Measurements from ENCODE around the gene OFD1.

OFD1 gene

DNA sequence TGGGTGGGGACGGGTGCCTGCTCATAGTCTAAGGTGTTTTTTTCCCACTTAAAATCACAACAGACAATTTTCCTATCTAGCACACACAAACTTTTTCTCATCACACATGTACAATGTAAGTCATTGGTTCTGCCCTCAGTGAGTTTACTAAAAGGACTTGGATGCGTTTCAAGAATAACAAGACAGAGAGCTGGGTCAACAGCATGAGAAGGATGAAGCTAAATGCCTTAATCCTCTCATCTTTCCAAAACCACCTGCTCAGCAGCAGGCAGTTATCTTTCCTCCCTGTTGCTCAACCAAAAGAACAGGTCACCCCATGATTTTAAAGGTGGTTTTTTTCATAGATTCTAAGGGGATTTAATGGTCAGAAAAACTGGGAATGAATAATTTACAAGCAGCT is 40.1 kb downstream of the OFD1 start:
- Histone ChIP-seq H3K4ac (ENCODE audit: low read depth, low read length) (no peak overlapping the region), H3K9me3 (ENCODE audit: insufficient read depth, low read depth, low read length) (no peaks in the 10 kb centered on the region), H4K12ac (ENCODE audit: low read depth, low read length) (no peak overlapping the region), H3K79me1 (ENCODE audit: low read length) (no peaks in the 10 kb centered on the region), H3K27me3 (ENCODE audit: insufficient read depth, low read length) (no peaks in the 10 kb centered on the region), H3K27ac (ENCODE audit: low read depth, low read length) (no peak overlapping the region), H3K79me2 (ENCODE audit: control insufficient read depth, insufficient read depth, low read length, poor library complexity) (no peaks in the 10 kb centered on the region), H2BK5ac (ENCODE audit: low read depth, low read length, poor library complexity) (no peak overlapping the region), H2BK120ac (ENCODE audit: insufficient read depth, low read length, poor library complexity) (no peak overlapping the region), H3K18ac (ENCODE audit: low read length) (no peak overlapping the region), H4K8ac (ENCODE audit: low read depth, low read length) (no peak overlapping the region), H3K4me3 (ENCODE audit: low read depth, low read length) (no peak overlapping the region), H2AK5ac (ENCODE audit: low read length) (no peak overlapping the region), H3K23ac (ENCODE audit: low read length) (no peak overlapping the region), H3K14ac (ENCODE audit: low read length) (no peak overlapping the region), H3K9ac (ENCODE audit: low read length) (no peak overlapping the region), H4K91ac (ENCODE audit: low read depth, low read length) (no peak overlapping the region), H3K36me3 (ENCODE audit: control insufficient read depth in 1 of 2, insufficient read depth in 2 of 2, low read length in 2 of 2) (peaks cover 3 to 16% of the 10 kb centered on the region in 2 experiments), H2BK12ac (ENCODE audit: low read length) (no peak overlapping the region), H2AFZ (ENCODE audit: insufficient read depth, low read length, poor library complexity) (no peak overlapping the region), H3K4me1 (ENCODE audit: control insufficient read depth in 1 of 2, insufficient read depth in 2 of 2, low read length in 2 of 2) (no peaks in the 10 kb centered on the region), H3K4me2 (ENCODE audit: low read length) (no peak overlapping the region)
- no CpG with 5 or more reads among the region's 2 CpGs for WGBS (ENCODE audit: extremely low coverage, insufficient coverage, insufficient read length)
- DNase-seq, result no peak

DNA sequence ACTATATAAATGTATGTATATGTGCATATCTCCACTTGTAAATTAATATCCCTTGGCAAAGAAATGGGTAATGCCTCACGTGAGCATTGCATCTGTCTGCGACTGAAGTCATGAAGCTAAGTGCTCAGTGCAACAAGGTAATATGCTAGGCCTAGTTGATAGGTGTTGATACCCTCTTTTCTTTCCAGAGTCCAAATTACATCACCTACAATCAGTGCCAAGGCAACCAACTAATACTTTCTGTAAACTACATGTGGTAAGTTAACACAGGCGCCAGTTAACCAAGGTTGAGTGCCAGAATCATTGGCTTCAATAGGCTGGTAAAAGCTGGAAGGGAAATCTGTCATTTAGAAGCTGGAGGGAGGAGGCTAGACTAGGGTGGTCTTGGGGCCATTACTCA is 41.3 kb downstream of the OFD1 start:
- Histone ChIP-seq H3K4me3 (ENCODE audit: low read depth, low read length) (no peak overlapping the region), H2AK5ac (ENCODE audit: low read length) (no peak overlapping the region), H3K18ac (ENCODE audit: low read length) (no peak overlapping the region), H2BK5ac (ENCODE audit: low read depth, low read length, poor library complexity) (no peak overlapping the region), H3K27me3 (ENCODE audit: insufficient read depth, low read length) (no peaks in the 10 kb centered on the region), H3K4ac (ENCODE audit: low read depth, low read length) (no peak overlapping the region), H3K36me3 (ENCODE audit: control insufficient read depth in 1 of 2, insufficient read depth in 2 of 2, low read length in 2 of 2) (peaks cover 5 to 15% of the 10 kb centered on the region in 2 experiments), H3K14ac (ENCODE audit: low read length) (no peak overlapping the region), H3K79me2 (ENCODE audit: control insufficient read depth, insufficient read depth, low read length, poor library complexity) (no peaks in the 10 kb centered on the region), H3K4me2 (ENCODE audit: low read length) (no peak overlapping the region), H3K4me1 (ENCODE audit: control insufficient read depth in 1 of 2, insufficient read depth in 2 of 2, low read length in 2 of 2) (peaks cover 4% of the 10 kb centered on the region in 2 experiments), H4K91ac (ENCODE audit: low read depth, low read length) (no peak overlapping the region), H4K8ac (ENCODE audit: low read depth, low read length) (no peak overlapping the region), H3K27ac (ENCODE audit: low read depth, low read length) (no peak overlapping the region), H3K9ac (ENCODE audit: low read length) (no peak overlapping the region), H3K79me1 (ENCODE audit: low read length) (peaks cover 3% of the 10 kb centered on the region), H3K9me3 (ENCODE audit: insufficient read depth, low read depth, low read length) (no peaks in the 10 kb centered on the region), H2BK12ac (ENCODE audit: low read length) (no peak overlapping the region), H2BK120ac (ENCODE audit: insufficient read depth, low read length, poor library complexity) (no peak overlapping the region), H3K23ac (ENCODE audit: low read length) (no peak overlapping the region), H4K12ac (ENCODE audit: low read depth, low read length) (no peak overlapping the region), H2AFZ (ENCODE audit: insufficient read depth, low read length, poor library complexity) (no peak overlapping the region)
- DNase-seq, result no peak
- no CpG with 5 or more reads among the region's 3 CpGs for WGBS (ENCODE audit: extremely low coverage, insufficient coverage, insufficient read length)

DNA sequence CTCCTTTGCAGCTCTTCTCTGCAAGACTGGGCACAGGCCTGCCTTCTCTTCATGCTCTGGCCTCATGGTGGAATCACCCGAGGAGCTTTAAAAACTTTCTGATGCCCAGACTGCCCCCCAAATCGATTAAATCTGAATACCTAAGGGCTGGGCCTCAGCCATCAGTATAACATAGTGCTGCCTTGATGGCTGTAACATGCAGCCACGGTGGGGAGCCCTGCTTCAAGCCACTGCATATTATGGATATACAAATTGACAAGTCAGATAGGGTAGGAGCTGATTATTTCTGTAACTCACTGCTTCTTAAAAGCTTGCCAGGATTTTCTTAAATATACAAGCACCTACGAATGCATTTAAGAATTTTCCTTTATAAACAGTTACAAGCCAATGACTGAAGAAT is 41.8 kb downstream of the OFD1 start:
- H4K12ac ChIP-seq (ENCODE audit: low read depth, low read length), result no peak overlapping the region
- no peak overlapping the region for H3K4ac ChIP-seq (ENCODE audit: low read depth, low read length)
- no peak overlapping the region for H3K9ac ChIP-seq (ENCODE audit: low read length)
- no peak for DNase-seq
- H3K36me3 ChIP-seq (ENCODE audit: control insufficient read depth in 1 of 2, insufficient read depth in 2 of 2, low read length in 2 of 2), result peaks cover 5 to 15% of the 10 kb centered on the region in 2 experiments
- no peak overlapping the region for H3K23ac ChIP-seq (ENCODE audit: low read length)
- H3K79me1 ChIP-seq (ENCODE audit: low read length), result peaks cover 7% of the 10 kb centered on the region
- WGBS (ENCODE audit: extremely low coverage, insufficient coverage, insufficient read length), result no CpG with 5 or more reads among the region's 4 CpGs
- no peak overlapping the region for H2BK12ac ChIP-seq (ENCODE audit: low read length)
- H2AK5ac ChIP-seq (ENCODE audit: low read length), result no peak overlapping the region
- H3K18ac ChIP-seq (ENCODE audit: low read length), result no peak overlapping the region
- H3K27ac ChIP-seq (ENCODE audit: low read depth, low read length), result no peak overlapping the region
- no peak overlapping the region for H3K4me2 ChIP-seq (ENCODE audit: low read length)
- H2AFZ ChIP-seq (ENCODE audit: insufficient read depth, low read length, poor library complexity), result no peak overlapping the region
- H2BK120ac ChIP-seq (ENCODE audit: insufficient read depth, low read length, poor library complexity), result no peak overlapping the region
- H4K8ac ChIP-seq (ENCODE audit: low read depth, low read length), result no peak overlapping the region
- no peak overlapping the region for H2BK5ac ChIP-seq (ENCODE audit: low read depth, low read length, poor library complexity)
- H3K79me2 ChIP-seq (ENCODE audit: control insufficient read depth, insufficient read depth, low read length, poor library complexity), result no peaks in the 10 kb centered on the region
- H3K9me3 ChIP-seq (ENCODE audit: insufficient read depth, low read depth, low read length), result no peaks in the 10 kb centered on the region
- H3K14ac ChIP-seq (ENCODE audit: low read length), result no peak overlapping the region
- H3K4me1 ChIP-seq (ENCODE audit: control insufficient read depth in 1 of 2, insufficient read depth in 2 of 2, low read length in 2 of 2), result peaks cover 7% of the 10 kb centered on the region in 2 experiments
- no peak overlapping the region for H4K91ac ChIP-seq (ENCODE audit: low read depth, low read length)
- no peaks in the 10 kb centered on the region for H3K27me3 ChIP-seq (ENCODE audit: insufficient read depth, low read length)
- H3K4me3 ChIP-seq (ENCODE audit: low read depth, low read length), result no peak overlapping the region

DNA sequence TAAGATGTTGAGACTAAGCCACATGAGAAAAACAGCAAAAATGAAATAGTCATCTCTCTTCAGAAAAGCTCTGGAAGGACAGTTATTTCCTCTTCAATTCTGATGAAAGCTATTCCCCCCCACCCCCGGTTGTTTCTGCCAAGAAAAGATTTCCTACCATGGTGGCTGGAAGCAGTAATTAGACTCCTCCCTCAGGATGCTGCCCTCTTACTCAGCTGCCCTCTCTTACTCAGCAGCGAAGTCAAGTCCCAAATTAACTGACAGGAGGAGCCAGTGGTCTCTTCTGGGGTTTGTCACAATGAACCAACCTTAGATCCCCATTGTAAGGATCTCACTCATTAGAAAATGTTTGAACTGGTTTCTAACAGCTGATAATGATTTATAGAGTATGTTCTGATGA is 44.4 kb downstream of the OFD1 start:
- H3K4me2 ChIP-seq (ENCODE audit: low read length), result no peak overlapping the region
- no peak overlapping the region for H3K23ac ChIP-seq (ENCODE audit: low read length)
- no peak overlapping the region for H3K9ac ChIP-seq (ENCODE audit: low read length)
- H3K27me3 ChIP-seq (ENCODE audit: insufficient read depth, low read length), result no peaks in the 10 kb centered on the region
- no peaks in the 10 kb centered on the region for H3K9me3 ChIP-seq (ENCODE audit: insufficient read depth, low read depth, low read length)
- DNase-seq, result no peak
- H2AK5ac ChIP-seq (ENCODE audit: low read length), result no peak overlapping the region
- H4K8ac ChIP-seq (ENCODE audit: low read depth, low read length), result no peak overlapping the region
- no peak overlapping the region for H4K91ac ChIP-seq (ENCODE audit: low read depth, low read length)
- H2AFZ ChIP-seq (ENCODE audit: insufficient read depth, low read length, poor library complexity), result no peak overlapping the region
- peaks cover 5 to 11% of the 10 kb centered on the region in 2 experiments for H3K36me3 ChIP-seq (ENCODE audit: control insufficient read depth in 1 of 2, insufficient read depth in 2 of 2, low read length in 2 of 2)
- no peak overlapping the region for H2BK5ac ChIP-seq (ENCODE audit: low read depth, low read length, poor library complexity)
- H2BK120ac ChIP-seq (ENCODE audit: insufficient read depth, low read length, poor library complexity), result no peak overlapping the region
- no peak overlapping the region for H3K4ac ChIP-seq (ENCODE audit: low read depth, low read length)
- H3K79me2 ChIP-seq (ENCODE audit: control insufficient read depth, insufficient read depth, low read length, poor library complexity), result no peaks in the 10 kb centered on the region
- H4K12ac ChIP-seq (ENCODE audit: low read depth, low read length), result no peak overlapping the region
- no peak overlapping the region for H3K4me3 ChIP-seq (ENCODE audit: low read depth, low read length)
- no CpG with 5 or more reads among the region's 2 CpGs for WGBS (ENCODE audit: extremely low coverage, insufficient coverage, insufficient read length)
- peaks cover 9 to 10% of the 10 kb centered on the region in 2 experiments for H3K4me1 ChIP-seq (ENCODE audit: control insufficient read depth in 1 of 2, insufficient read depth in 2 of 2, low read length in 2 of 2)
- H3K18ac ChIP-seq (ENCODE audit: low read length), result no peak overlapping the region
- H3K79me1 ChIP-seq (ENCODE audit: low read length), result peaks cover 7% of the 10 kb centered on the region
- H3K14ac ChIP-seq (ENCODE audit: low read length), result no peak overlapping the region
- no peak overlapping the region for H3K27ac ChIP-seq (ENCODE audit: low read depth, low read length)
- H2BK12ac ChIP-seq (ENCODE audit: low read length), result no peak overlapping the region
